GM23248 (cell line): Measurements from ENCODE around the gene SETBP1.

ENCODE experiments used
- EZH2 ChIP-seq: fragments of 200-600 bp; sonication (generic); IDR thresholded peaks from 2 replicates; pipeline ENCODE4 v1.6.1; 2018; ENCODE audit warnings: antibody characterized with exemption, mild to moderate bottlenecking; ENCODE audit not compliant: insufficient read depth, poor library complexity, severe bottlenecking
- EZH2phosphoT487 ChIP-seq: fragments of 200-600 bp; sonication (generic); IDR thresholded peaks from 2 replicates; pipeline ENCODE4 v1.6.1; 2018; ENCODE audit warnings: antibody characterized with exemption, moderate library complexity, mild to moderate bottlenecking, low read depth; ENCODE audit not compliant: insufficient read depth

- no peak for TF ChIP-seq EZH2phosphoT487
- TF ChIP-seq EZH2 = no peak
Measured at GRCh38 chr18:44816477-44816876, 135.8 kb downstream of the SETBP1 start.
